ENCODE results near the gene CHST11.
"Not testable (repeated sequence)": the region's sequence is repeated elsewhere in the genome, so short reads cannot be mapped to it uniquely, and the experiment has no call there.

The CHST11 gene

DNA sequence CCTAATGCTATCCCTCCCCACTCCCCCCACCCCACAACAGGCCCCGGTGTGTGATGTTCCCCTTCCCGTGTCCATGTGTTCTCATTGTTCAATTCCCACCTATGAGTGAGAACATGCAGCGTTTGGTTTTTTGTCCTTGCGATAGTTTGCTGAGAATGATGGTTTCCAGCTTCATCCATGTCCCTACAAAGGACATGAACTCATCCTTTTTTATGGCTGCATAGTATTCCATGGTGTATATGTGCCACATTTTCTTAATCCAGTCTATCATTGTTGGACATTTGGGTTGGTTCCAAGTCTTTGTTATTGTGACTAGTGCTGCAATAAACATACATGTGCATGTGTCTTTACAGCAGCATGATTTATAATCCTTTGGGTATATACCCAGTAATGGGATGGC lies 349.4 kb downstream of the CHST11 start:
- not testable (repeated sequence) for DNase-seq (ENCODE audit: low read depth in 2 of 2)

DNA sequence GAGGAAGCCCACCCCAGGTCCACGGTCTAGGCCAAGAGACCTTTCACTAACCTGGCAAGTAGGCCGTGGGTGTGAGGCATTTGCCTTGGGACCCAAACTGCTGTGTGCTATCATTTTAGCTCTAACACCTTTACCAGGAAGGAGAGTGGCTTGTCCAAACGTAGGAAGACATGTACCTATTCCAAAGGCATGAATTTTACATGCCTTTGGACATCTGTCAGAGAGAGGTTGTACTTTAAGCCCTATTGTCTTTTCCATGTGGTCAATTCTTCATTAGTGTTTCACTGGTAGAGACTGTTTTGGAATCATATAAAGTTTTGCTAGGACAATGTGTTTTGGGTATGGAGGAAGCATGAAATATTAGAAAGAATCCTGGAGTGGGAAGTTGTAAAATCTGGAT lies 352.5 kb downstream of the CHST11 start:
- no peak for DNase-seq (ENCODE audit: low read depth in 2 of 2)

DNA sequence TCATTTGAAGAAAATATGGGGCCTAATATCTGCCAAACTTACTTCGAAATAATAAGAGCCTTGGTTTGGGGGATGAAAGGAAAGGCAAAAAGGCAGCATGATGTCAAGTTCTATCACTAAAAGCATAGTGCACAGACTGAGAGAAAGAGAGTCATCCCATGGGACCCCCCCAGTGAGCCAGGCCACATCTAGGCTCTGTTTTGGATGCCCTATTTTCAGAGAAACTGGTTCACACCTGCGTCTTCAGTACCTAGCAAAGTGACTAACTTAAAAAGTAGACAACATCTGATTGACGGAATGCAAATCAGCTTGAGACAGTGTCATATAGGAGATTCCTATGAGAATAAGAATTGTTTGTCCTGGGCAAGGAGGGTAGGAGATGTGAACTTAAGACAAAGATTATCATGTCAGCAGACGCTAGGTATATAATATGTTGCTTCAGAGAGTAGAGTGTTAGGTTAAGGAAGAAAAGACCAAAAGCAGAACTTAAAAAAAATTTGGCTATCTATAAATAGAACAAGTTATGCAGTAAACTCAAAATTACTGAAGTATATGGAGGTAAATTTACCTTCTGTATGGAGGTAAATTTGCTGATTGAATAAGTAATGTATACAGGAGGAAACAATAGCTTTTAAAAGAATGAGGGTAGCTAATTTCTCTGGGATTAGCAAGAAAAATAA lies 353.1 kb downstream of the CHST11 start:
- no peak for DNase-seq (ENCODE audit: low read depth in 2 of 2)
